Upper lobe of left lung (tissue), 6 donors: Measurements from ENCODE around the gene ABL2. TPM values are rescaled to one million over a fixed set of nuclear protein-coding genes. Genes with fewer than 3 reads are reported as not detected.

Source experiments
- ATAC-seq, 2 donors: fragments of 200-7000 bp; cut with Tn5 transposase; one replicate each; pipeline ENCODE4 v1.9.1; 2022; ENCODE audit warnings: mild to moderate bottlenecking in 2 of 2, moderate library complexity in 2 of 2; ENCODE audit not compliant: low FRiP score in 2 of 2
- DNase-seq, 2 donors: peaks; one replicate each; pipeline ENCODE4 v3.0.0-alpha.2; 2019 to 2020
- H3K27ac ChIP-seq, 4 donors: fragments of 200-600 bp; sonication (generic); one replicate each; pipeline ENCODE4 v1.5.1; 2016 to 2019
- H3K27me3 ChIP-seq, 4 donors: fragments of 200-600 bp; sonication (generic); one replicate each; pipeline ENCODE4 v1.5.1; 2017 to 2019
- H3K36me3 ChIP-seq, 4 donors: fragments of 200-600 bp; sonication (generic); one replicate each; pipeline ENCODE4 v1.5.1; 2016 to 2019
- H3K4me1 ChIP-seq, 4 donors: fragments of 200-600 bp; sonication (generic); one replicate each; pipeline ENCODE4 v1.5.1; 2018 to 2019
- H3K4me3 ChIP-seq, 4 donors: fragments of 200-600 bp; sonication (generic); one replicate each; pipeline ENCODE4 v1.5.1; 2017 to 2019; ENCODE audit warnings: mild to moderate bottlenecking in 2 of 4, moderate library complexity in 1 of 4
- H3K9me3 ChIP-seq, 4 donors: fragments of 200-600 bp; sonication (generic); one replicate each; pipeline ENCODE4 v1.5.1; 2018 to 2019
- EP300 ChIP-seq, 4 donors: sonication (generic); formaldehyde crosslinking; IDR thresholded peaks; one replicate each; pipeline ENCODE4 v1.5.1; 2017; ENCODE audit warnings: antibody characterized with exemption in 4 of 4, control low read depth in 2 of 4
- POLR2A ChIP-seq, 4 donors: fragments of 450-650 bp; IDR thresholded peaks; one replicate each; pipeline ENCODE4 v1.5.1; 2016 to 2017; ENCODE audit warnings: antibody characterized with exemption in 4 of 4, mild to moderate bottlenecking in 2 of 4
- POLR2AphosphoS5 ChIP-seq, 2 donors: sonication (generic); formaldehyde crosslinking; IDR thresholded peaks; one replicate each; pipeline ENCODE4 v1.5.1; 2017; ENCODE audit warnings: antibody characterized with exemption in 2 of 2
- WGBS, 2 donors: methylation state at CpG; one replicate each; pipeline ENCODE4 v1.1.5; 2017 to 2018; 5-methylcytosine and 5-hydroxymethylcytosine counted together
- total RNA-seq, 6 donors: library from RNA; depleted of rRNA in 4 of 6; stranded (reverse); fragments of >200 nt in 4 of 6; gene quantifications; one replicate each; pipeline versions ENCODE4 v1.1.0 to v1.2.1, GENCODE V29; 2016 to 2021
- TF ChIP-seq, protein P1 (sequence below), 6 experiments: fragments of 450-650 bp in 4 of 6; fragments of 200-600 bp in 2 of 6; sonication (generic) in 2 of 6; IDR thresholded peaks; one replicate each; pipeline ENCODE4 v1.5.1; 2016 to 2019; ENCODE audit warnings: antibody characterized with exemption in 6 of 6
- donor health status: DM: no; HTN: no; CAD: no; lungs with moderate emphysema.
- donor health status: DM: no; HTN: yes; CAD: no; lungs with severe emphysema.

Gene ABL2
- total RNA-seq, 6 donors from 2014 or later: 17.2 to 31.3 (median 22.9) TPM

DNA sequence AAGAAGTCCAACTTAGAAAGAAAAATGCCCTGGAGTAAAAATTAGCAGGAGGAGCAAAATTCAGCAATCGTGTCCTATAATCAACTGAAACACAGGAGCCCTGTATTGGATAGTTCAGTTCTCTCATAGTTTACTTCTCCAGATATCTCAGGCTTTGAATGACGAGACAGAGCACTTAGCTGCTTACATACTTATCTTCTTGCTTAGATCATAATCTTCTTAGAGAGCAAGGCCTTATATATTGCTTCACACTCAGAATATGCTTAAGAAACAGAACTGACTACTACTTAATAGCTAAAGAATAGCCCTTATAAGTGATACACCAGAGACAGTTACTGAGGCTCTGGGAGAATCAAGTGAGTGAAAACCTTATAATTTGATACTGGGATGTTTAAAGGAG lies 108.7 kb downstream of the ABL2 start:
- no peaks in the 10 kb centered on the region for H3K4me1 ChIP-seq
- H3K4me3 ChIP-seq: no peak overlapping the region
- H3K27ac ChIP-seq: no peak overlapping the region
- peaks cover 7 to 63% (median 29%) of the 10 kb centered on the region in 4 donors for H3K36me3 ChIP-seq
- no peak for TF ChIP-seq POLR2A (IDR thresholded peaks at IDR 0.05)
- no peak for TF ChIP-seq POLR2AphosphoS5 (IDR thresholded peaks at IDR 0.05)
- TF ChIP-seq, protein P1, sequence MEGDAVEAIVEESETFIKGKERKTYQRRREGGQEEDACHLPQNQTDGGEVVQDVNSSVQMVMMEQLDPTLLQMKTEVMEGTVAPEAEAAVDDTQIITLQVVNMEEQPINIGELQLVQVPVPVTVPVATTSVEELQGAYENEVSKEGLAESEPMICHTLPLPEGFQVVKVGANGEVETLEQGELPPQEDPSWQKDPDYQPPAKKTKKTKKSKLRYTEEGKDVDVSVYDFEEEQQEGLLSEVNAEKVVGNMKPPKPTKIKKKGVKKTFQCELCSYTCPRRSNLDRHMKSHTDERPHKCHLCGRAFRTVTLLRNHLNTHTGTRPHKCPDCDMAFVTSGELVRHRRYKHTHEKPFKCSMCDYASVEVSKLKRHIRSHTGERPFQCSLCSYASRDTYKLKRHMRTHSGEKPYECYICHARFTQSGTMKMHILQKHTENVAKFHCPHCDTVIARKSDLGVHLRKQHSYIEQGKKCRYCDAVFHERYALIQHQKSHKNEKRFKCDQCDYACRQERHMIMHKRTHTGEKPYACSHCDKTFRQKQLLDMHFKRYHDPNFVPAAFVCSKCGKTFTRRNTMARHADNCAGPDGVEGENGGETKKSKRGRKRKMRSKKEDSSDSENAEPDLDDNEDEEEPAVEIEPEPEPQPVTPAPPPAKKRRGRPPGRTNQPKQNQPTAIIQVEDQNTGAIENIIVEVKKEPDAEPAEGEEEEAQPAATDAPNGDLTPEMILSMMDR (IDR thresholded peaks at IDR 0.05): no peak
- no peak for TF ChIP-seq EP300 (IDR thresholded peaks at IDR 0.05)
- WGBS, 2 donors: 87 to 89% methylated on average over 2 of the region's 2 CpGs
- DNase-seq (no peak), ATAC-seq (no peak)
- H3K27me3 ChIP-seq: no peaks in the 10 kb centered on the region
- H3K9me3 ChIP-seq: no peaks in the 10 kb centered on the region

GRCh38 chr1:179119513-179119912 lies 110.0 kb downstream of the ABL2 start:
- ATAC-seq (no peak), DNase-seq (no peak)
- TF ChIP-seq POLR2AphosphoS5 (IDR thresholded peaks at IDR 0.05) (no peak), POLR2A (IDR thresholded peaks at IDR 0.05) (no peak), EP300 (IDR thresholded peaks at IDR 0.05) (no peak)
- TF ChIP-seq, protein P1 (IDR thresholded peaks at IDR 0.05): no peak
- H3K4me3 ChIP-seq: no peak overlapping the region
- no peaks in the 10 kb centered on the region for H3K4me1 ChIP-seq
- no peaks in the 10 kb centered on the region for H3K27me3 ChIP-seq
- no peak overlapping the region for H3K27ac ChIP-seq
- no peaks in the 10 kb centered on the region for H3K9me3 ChIP-seq
- peaks cover 7 to 64% (median 29%) of the 10 kb centered on the region in 4 donors for H3K36me3 ChIP-seq

DNA sequence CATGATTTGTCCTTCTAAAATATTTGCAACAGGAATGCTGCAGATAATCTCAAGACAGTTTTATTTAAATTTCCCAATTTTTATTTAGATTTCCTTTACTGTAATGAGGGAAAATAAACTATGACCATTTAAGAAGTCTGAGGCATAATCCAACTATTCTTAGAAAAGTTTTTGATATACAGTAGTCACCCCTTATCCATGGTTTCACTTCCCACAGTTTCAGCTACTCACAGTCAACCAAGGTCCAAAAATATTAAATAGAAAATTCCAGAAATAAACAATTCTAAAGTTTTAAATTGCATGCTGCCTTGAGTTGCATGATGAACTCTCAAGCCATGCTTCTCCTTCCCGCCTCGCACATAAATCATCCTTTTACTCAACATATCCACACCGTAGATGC lies 114.3 kb downstream of the ABL2 start:
- H3K9me3 ChIP-seq: no peaks in the 10 kb centered on the region
- H3K36me3 ChIP-seq: peaks cover 18 to 86% (median 39%) of the 10 kb centered on the region in 4 donors
- ATAC-seq (no peak), DNase-seq (no peak)
- WGBS, 2 donors: 91 to 95% methylated on average over 3 of the region's 3 CpGs
- H3K27me3 ChIP-seq: no peaks in the 10 kb centered on the region
- TF ChIP-seq, protein P1 (IDR thresholded peaks at IDR 0.05): no peak
- TF ChIP-seq EP300 (IDR thresholded peaks at IDR 0.05) (no peak), POLR2AphosphoS5 (IDR thresholded peaks at IDR 0.05) (no peak), POLR2A (IDR thresholded peaks at IDR 0.05) (no peak)
- no peaks in the 10 kb centered on the region for H3K4me1 ChIP-seq
- H3K27ac ChIP-seq: no peak overlapping the region
- H3K4me3 ChIP-seq: no peak overlapping the region

DNA sequence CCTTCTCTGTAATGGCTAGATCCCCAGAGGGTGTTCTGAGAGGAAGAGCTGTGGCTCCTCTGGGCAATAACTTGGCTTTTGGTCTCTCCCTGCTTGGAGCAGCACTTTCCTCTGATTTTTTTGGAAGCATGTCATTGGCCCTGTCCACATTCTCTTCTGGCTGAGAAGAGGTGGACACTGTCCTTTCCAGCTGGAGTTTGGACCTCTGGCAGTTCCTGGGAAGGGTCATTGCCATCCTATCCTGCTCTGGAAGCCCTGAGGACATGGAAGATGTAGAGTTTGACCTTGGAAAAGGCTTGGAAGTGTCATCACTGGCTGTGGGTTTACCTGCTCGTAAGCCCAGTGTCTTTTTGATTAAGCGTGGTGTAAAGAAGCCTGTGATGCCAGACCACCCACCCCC lies 120.8 kb downstream of the ABL2 start:
- TF ChIP-seq, protein P1 (IDR thresholded peaks at IDR 0.05): no peak
- no peak for TF ChIP-seq EP300 (IDR thresholded peaks at IDR 0.05)
- TF ChIP-seq POLR2A (IDR thresholded peaks at IDR 0.05): no peak
- Histone ChIP-seq H3K27me3 (no peaks in the 10 kb centered on the region), H3K36me3 (peaks cover 15 to 69% (median 41%) of the 10 kb centered on the region in 4 donors), H3K27ac (no peak overlapping the region), H3K9me3 (no peaks in the 10 kb centered on the region), H3K4me3 (no peak overlapping the region), H3K4me1 (peaks cover 0 to 3% (median 0%) of the 10 kb centered on the region in 4 donors)
- DNase-seq: no peak
- ATAC-seq: no peak
- 95 to 100% methylated on average over 1 to 2 of the region's 2 CpGs for WGBS, 2 donors
